Activated CD8-positive, alpha-beta memory T cell treated with anti-CD3 and anti-CD28 coated beads, Interleukin-2, amount 50 U/mL, for 4 hours (primary cell): ENCODE data around the gene TOP3B.

Experiments used
- DNase-seq: peaks from one replicate; pipeline ENCODE4 v3.0.0-alpha.2; 2020

The TOP3B gene, protein sequence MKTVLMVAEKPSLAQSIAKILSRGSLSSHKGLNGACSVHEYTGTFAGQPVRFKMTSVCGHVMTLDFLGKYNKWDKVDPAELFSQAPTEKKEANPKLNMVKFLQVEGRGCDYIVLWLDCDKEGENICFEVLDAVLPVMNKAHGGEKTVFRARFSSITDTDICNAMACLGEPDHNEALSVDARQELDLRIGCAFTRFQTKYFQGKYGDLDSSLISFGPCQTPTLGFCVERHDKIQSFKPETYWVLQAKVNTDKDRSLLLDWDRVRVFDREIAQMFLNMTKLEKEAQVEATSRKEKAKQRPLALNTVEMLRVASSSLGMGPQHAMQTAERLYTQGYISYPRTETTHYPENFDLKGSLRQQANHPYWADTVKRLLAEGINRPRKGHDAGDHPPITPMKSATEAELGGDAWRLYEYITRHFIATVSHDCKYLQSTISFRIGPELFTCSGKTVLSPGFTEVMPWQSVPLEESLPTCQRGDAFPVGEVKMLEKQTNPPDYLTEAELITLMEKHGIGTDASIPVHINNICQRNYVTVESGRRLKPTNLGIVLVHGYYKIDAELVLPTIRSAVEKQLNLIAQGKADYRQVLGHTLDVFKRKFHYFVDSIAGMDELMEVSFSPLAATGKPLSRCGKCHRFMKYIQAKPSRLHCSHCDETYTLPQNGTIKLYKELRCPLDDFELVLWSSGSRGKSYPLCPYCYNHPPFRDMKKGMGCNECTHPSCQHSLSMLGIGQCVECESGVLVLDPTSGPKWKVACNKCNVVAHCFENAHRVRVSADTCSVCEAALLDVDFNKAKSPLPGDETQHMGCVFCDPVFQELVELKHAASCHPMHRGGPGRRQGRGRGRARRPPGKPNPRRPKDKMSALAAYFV

DNA sequence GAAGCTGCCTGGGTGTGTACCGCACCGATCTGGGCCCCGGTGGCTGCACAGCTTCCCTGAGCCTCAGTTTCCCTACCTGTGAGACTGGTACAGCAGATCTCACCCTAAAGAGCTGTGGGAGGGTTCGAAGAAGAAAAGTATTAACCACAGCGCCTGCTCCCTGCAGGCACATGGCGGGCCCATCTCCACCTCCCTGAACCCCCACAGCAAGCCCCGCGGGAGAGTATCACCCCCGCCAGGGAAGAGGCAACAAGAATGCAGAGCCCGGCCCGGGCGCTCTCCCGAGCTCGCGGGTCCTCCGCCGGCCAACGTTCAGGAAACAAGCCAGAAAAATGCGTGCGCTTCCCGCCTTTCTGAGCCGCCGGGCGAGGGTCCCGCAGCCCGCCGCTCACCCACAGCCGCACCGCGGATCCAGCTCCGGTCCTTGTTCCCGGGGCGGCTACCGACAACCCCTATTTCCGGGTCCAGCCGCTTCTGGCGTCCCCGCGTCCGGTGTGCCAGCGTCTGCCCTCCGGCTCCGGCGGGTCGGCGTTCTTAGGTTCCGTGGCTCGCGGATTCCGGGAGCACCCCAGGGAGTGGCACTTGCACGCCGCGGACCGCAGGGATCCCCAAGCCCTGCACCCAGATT, at the start of gene TOP3B:
TSS of gene TOP3B (minus strand) at position 450 of the 628 bp plus-strand sequence. CDS start 7,078 bp downstream, outside the sequence.
- DNase-seq: peak; percentile 78

DNA sequence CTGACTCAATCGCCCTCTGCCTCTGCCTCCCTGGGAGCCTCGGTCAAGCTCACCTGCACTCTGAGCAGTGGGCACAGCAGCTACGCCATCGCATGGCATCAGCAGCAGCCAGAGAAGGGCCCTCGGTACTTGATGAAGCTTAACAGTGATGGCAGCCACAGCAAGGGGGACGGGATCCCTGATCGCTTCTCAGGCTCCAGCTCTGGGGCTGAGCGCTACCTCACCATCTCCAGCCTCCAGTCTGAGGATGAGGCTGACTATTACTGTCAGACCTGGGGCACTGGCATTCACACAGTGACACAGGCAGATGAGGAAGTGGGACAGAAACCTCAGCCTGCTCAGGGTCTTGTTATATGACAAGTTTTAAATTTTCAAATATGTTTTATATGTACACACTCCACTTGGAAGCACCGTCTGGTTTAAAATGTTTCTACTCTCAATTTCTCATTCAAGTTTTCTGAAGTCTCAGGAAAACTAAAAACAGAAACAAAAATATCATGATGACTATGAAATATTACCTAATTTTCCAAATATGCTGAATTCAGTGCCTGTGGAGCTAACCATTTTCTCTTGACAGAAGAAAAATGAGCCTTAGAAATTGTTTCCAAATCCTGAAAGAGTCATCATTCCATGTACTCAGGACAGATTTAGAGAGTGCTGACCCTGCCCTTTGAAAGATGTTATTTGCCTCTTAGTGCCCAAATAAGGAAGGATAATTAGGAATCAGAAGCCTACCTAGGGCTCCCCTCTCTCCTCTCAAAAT, 48.8 kb upstream of the TOP3B start:
- DNase-seq: no peak

DNA sequence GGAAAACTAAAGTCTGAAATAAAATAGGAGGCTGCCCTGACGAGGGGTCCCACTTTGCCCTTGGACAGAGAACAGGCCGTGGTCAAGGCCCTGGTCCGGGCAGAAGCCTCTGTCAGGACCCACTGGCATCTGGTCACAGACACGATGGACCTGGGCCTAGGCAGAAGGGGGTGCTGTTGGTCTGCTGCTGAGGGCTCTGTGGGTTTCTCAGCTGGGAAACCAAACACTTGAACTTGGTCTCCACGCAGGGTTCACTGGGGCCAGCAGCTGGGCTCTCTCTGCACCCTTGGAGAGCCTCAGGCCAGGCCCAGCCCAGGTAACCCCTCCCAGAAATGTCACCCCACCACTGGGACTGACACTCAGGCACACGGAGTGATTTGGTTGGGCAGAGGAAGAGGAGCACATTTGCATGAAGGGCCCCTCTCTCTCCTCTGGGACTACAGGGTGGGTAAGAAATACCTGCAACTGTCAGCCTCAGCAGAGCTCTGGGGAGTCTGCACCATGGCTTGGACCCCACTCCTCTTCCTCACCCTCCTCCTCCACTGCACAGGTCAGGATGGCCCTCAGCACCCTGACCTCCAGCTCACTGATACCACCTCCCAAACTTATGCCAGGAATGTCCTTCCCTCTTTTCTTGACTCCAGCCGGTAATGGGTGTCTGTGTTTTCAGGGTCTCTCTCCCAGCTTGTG, 48.1 kb upstream of the TOP3B start:
- no peak for DNase-seq

DNA sequence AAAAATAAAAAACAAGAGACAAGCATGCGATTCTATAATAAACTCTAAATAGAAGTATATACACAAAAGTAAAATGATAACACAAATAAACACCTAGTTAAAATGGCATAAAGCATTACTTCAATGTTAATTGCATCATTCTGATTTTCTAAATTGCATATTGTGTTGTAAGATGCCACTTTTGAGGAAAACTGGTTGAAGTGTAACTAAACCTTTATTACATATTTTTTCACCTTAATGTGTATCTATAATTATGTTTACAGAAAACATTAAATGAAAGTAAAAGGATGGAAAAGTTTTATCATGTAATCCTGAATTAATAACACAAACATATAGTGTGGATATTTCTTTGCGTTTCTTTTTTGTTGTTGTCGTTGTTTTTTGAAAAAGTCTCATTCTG, 45.4 kb upstream of the TOP3B start:
- DNase-seq: no peak

DNA sequence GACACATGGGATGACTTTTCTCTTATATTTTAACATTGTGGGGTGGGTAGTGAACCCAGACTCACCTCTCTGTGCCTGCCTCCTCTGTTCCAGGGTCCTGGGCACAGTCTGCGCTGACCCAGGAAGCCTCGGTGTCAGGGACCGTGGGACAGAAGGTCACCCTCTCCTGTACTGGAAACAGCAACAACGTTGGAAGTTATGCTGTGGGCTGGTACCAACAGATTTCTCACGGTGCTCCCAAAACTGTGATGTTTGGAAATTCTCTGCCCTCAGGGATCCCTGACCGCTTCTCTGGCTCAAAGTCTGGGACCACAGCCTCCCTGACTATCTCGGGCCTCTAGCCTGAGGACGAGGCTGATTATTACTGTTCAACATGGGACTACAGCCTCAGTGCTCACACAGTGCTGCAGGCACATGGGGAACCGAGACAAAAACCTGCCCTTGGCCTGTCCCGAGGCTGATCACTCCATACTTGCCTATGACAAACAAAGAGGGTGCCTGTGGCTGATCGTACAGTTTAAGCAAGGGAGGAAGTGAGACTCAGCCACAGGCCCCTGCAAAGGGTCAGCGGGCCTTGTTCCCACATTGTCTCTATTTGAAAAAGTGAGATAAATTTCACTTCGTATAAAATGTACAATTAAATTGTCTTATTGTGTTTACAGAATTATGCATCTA, 43.7 kb upstream of the TOP3B start:
- no peak for DNase-seq

DNA sequence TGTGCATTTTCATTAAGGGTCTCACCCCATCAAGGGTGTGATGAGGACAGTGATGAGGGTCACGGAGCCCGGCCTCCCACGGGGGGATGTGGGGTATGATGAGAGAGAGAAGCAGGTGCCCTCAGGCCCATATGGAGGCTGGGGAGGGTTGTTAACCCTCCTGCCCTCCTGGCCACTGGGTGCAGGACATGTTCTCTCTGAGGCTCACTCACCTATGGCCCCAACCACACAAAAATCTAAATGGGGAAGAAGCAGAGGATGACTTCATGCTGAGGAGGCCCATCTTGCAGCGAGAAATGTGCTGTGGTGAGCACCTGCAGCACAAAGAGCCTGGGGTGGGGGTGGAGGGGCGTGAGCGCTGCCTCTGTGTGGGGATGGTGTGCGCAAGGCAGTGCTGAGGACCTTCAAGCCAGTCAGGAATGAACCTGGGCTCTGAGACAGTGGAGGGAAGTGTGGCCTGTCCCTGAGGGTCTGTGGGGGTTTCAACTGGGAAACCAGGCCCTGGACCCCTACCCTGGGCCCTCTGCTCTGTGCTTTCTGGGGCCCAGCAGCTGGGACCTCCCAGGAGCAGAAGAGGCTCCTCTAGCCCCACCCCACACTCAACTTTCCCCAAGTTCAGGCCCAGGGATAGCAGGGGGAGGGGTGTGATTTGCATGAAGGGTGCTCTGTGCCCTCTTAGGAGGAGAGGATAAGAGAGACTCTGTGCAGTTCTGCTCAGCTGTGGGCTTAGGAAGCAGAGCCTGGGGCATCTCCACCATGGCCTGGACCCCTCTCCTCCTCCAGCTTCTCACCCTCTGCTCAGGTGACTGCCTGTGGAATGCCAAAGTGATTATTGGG, 43.0 kb upstream of the TOP3B start:
- DNase-seq: no peak

DNA sequence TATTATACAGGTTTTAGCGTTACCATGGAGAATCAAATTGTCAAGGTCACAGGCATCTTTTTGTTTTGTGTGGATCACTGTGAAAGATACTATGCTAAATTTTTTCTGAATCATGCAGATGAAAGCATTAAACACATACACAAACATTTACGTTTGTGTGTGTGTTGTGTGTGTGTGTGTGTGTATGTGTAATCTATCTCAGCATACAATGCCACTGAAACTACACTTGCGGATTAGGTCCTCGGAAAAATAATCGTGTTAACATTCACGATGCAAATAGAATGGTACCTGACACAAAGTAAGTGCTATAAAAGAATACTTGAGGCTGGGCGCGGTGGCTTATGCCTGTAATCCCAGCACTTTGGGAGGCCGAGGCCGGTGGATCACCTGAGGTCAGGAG, 41.9 kb upstream of the TOP3B start:
- no peak for DNase-seq

DNA sequence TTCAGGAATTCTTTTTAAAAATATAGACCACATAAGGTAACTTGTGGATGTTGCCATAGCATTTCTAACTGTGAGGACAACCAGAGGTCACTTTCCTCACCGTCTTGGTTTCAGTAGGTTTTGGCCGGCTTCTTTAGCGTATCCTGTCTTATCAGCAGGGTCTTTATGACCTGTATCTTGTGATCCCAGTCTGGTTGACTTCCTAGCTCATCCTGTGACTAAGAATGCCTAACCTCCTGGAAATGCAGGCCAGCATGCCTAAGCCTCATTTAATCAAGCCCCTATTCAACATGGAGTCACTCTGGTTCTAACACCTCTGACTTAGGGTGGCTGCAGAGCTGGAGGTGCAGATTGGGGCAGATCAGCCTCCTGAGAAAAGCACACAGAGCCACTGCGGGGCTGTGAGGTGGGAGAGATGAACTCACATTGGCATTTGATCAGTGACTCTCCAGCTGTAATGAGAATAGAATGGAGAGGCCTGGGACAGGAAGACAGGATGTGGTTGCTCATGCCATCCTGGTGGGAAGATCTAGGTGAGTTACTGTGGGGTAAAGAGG, 41.1 kb upstream of the TOP3B start:
- DNase-seq: no peak

DNA sequence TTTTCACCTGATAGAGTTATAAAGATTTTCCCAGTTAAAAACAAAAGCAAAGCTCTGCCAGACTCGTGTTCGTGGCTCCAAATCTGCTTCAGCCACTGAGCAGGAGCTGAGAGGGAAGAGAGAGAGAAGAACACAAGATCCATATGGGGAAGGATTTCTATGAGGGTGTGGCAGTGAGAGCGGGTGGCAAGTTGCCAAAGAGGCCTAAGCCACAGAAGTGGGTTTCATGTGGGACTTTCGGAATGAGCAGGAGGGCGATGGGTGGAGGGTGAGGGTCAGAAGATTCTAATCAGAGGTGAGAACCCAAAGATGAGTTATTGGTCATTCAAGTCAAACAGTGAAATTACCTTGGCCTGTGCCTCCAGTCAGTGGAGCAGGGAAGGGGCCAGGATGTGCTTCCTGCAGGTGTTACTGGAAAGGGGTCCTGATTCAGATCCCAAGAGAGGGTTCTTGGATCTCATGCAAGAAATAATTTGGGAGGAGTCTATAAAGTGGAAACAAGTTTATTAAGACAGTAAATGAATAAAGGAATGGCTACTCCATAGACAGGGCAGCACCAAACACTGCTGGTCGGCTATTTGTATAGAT, 40.5 kb upstream of the TOP3B start:
- no peak for DNase-seq

DNA sequence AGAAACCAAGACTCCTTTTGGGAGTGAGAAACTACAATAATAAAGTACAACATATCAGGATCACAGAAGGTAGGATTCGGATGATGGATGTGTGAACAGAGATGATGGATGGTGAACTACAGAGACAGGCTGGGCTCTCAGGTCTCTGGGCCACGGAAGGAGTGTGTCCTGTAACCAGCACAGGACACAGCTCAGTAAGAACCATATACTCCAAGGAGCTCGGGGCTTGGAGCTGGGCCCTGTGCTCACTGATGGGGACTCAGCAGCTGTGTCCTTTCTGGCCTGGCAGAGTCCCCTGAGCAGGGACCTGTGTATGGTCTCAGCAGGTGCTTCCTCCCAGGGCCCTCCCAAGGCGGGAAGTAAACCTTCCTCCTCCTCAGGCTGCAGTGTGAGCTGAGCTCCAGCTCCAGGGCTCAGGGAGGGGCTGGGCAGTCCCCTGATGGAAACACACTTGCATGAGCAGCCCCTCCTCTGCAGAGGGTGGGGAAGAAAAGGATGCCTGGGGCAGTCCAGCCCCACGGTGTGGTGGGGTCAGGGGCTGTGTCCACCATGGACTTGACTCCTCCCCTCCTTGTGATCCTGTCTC, 39.8 kb upstream of the TOP3B start:
- no peak for DNase-seq

DNA sequence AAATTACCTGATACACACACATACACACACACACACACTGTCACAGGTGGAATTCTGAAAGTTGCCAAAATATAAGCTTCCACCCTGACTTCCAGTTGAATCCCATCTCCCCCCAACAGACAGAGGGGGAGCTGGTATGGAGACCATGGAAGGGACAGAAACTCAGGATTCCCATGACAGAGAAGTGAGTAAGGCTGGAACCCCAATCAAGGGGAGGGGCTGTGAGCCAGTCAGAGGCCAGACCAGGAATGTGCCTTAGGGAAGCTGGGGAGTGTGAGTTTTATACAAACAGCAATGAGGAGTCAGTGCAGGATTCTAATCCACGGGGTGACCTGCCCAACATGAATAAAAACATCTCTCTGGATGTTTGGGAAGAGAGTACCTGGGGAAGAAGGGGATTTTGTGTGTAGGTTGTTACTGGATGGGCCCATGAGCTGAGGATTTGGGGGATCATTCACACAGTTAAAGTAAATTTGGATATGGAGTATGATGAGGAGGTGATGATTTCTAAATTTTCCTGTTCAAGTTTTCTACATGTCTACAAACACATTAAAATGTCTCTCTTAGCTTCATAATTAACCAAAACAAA, 38.7 kb upstream of the TOP3B start:
- DNase-seq: no peak

DNA sequence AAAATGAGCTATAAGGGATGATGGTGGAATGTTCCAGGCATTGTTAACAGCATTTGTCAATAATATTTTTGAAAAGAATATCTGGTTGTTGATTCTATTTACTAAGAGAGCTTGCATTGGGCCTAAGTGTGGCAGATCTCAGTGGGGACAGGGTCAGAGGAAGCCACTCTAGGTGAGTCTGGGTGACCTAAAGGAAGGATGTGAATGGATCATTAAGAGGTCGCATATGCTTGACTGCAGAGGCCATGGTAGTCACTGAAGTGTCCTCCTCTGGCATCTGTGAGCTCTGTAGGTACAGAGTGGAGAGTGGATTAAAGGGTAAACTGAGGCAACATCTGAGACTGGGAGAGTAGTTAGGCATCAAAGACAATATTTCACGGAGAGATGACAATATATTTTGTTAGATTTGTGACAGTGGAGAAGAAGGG, 37.9 kb upstream of the TOP3B start:
- DNase-seq: no peak

DNA sequence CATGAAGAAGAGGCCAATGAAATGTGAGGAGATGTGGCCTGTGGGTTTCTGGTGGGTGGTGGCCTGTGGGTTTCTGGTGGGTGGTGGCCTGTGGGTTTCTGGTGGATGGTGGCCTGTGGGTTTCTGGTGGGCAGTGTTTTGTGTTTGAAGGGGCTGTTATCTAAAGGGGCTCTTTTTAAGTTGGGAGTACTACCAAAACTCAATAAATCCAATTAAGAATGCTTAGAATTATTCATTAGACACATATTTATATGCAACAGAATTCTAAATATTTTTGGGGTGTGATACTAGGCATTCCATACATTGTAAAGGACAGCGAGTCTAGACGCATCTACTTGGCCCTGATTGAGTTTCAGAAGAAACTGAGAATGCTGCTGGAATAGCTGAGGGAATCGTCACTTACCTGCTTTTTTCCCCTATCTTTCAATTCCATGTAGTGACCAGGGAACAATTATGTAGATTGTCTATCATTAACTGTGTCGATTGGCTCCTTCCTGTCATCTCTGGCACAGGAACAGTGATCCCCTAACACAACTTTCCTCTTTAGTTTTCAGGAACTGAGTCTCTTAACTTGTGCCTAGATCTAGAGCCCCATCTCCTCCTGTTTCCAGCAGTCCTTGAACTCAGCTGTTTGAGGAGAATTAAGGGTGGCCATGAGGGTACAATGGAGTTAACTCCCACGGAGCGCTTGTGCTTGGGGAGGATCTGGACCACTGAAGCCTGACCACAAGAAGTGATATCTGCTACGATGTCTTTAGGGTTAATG, 37.3 kb upstream of the TOP3B start:
- DNase-seq: no peak

DNA sequence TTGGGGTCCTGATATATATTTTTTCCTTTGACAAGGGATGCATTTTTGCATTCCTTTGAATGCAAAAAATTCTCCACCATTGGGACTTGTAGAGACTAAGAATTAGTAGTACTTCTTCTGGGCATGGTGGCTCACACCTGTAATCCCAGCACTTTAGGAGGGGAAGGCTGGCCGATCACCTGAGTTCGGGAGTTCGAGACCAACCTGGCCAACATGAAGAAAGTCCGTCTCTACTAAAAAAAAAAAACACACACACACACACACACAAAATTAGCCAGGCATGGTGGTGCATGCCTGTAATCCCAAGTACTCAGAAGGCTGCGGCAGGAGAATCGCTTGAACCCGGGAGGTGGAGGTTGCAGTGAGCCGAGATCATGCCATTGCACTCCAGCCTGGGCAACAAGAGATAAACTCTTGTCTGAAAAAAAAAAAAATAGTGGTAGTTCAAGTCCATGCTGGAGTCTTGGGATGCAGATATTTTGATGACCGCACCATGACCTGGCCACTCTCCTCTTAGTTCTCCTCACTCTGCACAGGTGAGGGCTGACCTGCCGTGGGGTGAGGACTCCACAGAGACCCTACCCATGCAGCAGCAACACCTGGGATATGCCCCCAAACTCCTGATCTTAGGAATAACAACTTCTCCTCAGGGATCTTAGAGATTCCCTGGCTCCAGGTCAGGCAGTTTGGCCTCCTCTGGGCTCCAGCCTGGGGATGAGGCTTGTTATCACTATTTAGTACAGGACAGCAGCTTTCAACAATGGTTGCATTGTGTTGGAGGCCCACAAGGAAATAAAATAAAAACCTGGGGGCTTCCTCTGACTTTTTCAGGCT, 36.5 kb upstream of the TOP3B start:
- no peak for DNase-seq

DNA sequence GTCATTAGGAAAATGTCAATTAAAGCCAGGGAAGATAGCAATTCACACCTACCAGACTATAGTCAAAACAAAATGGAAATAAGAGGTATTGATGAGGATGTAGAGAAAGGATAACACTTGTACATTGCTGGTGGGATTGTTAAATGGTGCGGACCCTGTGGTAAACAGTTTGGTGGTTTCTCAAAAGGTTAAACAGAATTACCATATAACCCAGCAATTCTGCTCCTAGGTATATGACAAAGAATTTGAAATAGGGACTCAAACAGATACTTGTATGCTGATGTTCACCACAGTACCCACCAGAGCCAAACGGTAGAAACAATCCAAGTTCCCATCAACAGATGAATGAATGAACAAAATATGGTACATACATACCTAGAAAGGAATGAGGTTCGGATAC, 33.0 kb upstream of the TOP3B start:
- no peak for DNase-seq

DNA sequence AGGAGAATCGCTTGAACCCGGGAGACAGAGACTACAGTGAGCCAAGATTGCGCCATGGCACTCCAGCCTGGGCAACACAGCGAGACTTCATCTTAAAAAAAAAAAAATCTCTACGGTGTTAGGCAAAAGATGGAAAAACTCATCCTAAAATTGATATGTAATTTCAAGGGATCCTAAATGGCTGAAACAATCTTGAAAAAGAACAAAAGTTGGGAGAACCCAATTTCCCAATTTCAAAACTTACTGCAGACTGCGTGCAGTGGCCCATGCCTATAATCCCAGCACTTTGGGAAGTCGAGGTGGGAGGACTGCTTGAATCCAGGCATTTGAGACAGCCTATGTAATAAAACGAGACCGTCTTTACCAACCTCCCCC, 31.7 kb upstream of the TOP3B start:
- DNase-seq: no peak

DNA sequence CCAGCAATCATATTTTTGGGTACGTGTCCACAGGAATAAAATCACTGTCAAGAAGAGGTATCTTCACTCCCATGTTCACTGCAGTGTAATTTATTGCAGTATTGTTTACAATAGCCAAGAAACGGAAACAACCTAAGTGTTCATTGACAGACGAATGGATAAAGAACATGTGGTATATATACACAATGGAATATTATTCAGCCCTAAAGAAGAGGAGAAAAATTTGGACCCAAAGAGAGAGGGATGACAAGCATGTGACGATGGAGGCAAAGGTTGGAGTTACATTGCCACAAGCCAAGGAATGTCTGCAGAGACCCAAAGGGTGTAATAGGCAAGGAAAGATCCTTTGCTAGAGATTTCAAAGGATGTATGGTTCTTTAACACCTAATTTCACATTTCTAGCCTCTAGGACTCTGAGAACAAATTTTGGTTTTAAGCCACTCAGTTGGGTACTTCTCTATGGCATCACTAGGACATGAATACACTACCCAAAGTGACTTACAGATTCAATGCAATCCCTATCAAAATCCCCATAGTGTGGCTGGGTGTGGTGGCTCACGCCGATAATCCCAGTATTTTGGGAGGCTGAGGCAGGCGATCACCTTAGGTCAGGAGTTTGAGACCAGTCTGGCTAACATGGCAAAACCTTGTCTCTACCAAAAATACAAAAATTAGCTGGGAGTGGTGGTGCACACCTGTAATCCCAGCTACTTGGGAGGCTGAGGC, 31.1 kb upstream of the TOP3B start:
- no peak for DNase-seq
